ENCODE data around the gene LCLAT1. TPM values are rescaled to one million over a fixed set of nuclear protein-coding genes. Genes with fewer than 3 reads are reported as not detected.

LCLAT1 gene
- total RNA-seq, 1 donor from 2014 or later, result 29.3 TPM

GRCh38 chr2:30673127-30673526 lies 226.1 kb downstream of the LCLAT1 start:
- peaks cover 6% of the 10 kb centered on the region for H3K36me3 Mint-ChIP-seq (ENCODE audit: insufficient read depth)
- no peaks in the 10 kb centered on the region for H3K27me3 Mint-ChIP-seq
- no peak for DNase-seq (ENCODE audit: low spot score, unreplicated experiment)
- no peak overlapping the region for H3K4me3 Mint-ChIP-seq (ENCODE audit: low read depth)
- no peak overlapping the region for H3K27ac Mint-ChIP-seq
- TF ChIP-seq CTCF (IDR thresholded peaks at IDR 0.05; ENCODE audit: unreplicated experiment), result no peak
- H3K4me1 Mint-ChIP-seq (ENCODE audit: low read depth), result no peaks in the 10 kb centered on the region
- H3K9me3 Mint-ChIP-seq (ENCODE audit: low read depth), result peaks cover 25% of the 10 kb centered on the region

GRCh38 chr2:30675758-30676157 lies 228.7 kb downstream of the LCLAT1 start:
- Mint-ChIP-seq H3K27ac (no peak overlapping the region), H3K4me1 (ENCODE audit: low read depth) (peaks cover 1% of the 10 kb centered on the region), H3K4me3 (ENCODE audit: low read depth) (no peak overlapping the region), H3K27me3 (peaks cover 5% of the 10 kb centered on the region), H3K36me3 (ENCODE audit: insufficient read depth) (no peaks in the 10 kb centered on the region), H3K9me3 (ENCODE audit: low read depth) (peaks cover 4% of the 10 kb centered on the region)
- no peak for TF ChIP-seq CTCF (IDR thresholded peaks at IDR 0.05; ENCODE audit: unreplicated experiment)
- no peak for DNase-seq (ENCODE audit: low spot score, unreplicated experiment)

GRCh38 chr2:30677231-30677630 lies 230.2 kb downstream of the LCLAT1 start:
- no peak overlapping the region for H3K27ac Mint-ChIP-seq
- H3K27me3 Mint-ChIP-seq, result peaks cover 5% of the 10 kb centered on the region
- DNase-seq (ENCODE audit: low spot score, unreplicated experiment), result no peak
- peaks cover 1% of the 10 kb centered on the region for H3K4me1 Mint-ChIP-seq (ENCODE audit: low read depth)
- TF ChIP-seq CTCF (IDR thresholded peaks at IDR 0.05; ENCODE audit: unreplicated experiment), result no peak
- no peak overlapping the region for H3K4me3 Mint-ChIP-seq (ENCODE audit: low read depth)
- peaks cover 1% of the 10 kb centered on the region for H3K9me3 Mint-ChIP-seq (ENCODE audit: low read depth)
- no peaks in the 10 kb centered on the region for H3K36me3 Mint-ChIP-seq (ENCODE audit: insufficient read depth)

GRCh38 chr2:30677861-30678385 lies 230.9 kb downstream of the LCLAT1 start:
- H3K4me3 Mint-ChIP-seq (ENCODE audit: low read depth), result no peak overlapping the region
- H3K27ac Mint-ChIP-seq, result peak overlapping the region; percentile 14
- peaks cover 5% of the 10 kb centered on the region for H3K27me3 Mint-ChIP-seq
- DNase-seq (ENCODE audit: low spot score, unreplicated experiment), result no peak
- H3K4me1 Mint-ChIP-seq (ENCODE audit: low read depth), result peaks cover 1% of the 10 kb centered on the region
- H3K9me3 Mint-ChIP-seq (ENCODE audit: low read depth), result no peaks in the 10 kb centered on the region
- TF ChIP-seq CTCF (IDR thresholded peaks at IDR 0.05; ENCODE audit: unreplicated experiment), result no peak
- no peaks in the 10 kb centered on the region for H3K36me3 Mint-ChIP-seq (ENCODE audit: insufficient read depth)

GRCh38 chr2:30678410-30679137 lies 231.5 kb downstream of the LCLAT1 start:
- no peak overlapping the region for H3K27ac Mint-ChIP-seq
- no peaks in the 10 kb centered on the region for H3K36me3 Mint-ChIP-seq (ENCODE audit: insufficient read depth)
- TF ChIP-seq CTCF (IDR thresholded peaks at IDR 0.05; ENCODE audit: unreplicated experiment), result no peak

More at GRCh38 chr2:30678410-30679137, 231.5 kb downstream of the LCLAT1 start:
- H3K4me3 Mint-ChIP-seq (ENCODE audit: low read depth), result no peak overlapping the region
- H3K27me3 Mint-ChIP-seq, result peaks cover 8% of the 10 kb centered on the region
- peaks cover 1% of the 10 kb centered on the region for H3K4me1 Mint-ChIP-seq (ENCODE audit: low read depth)
- H3K9me3 Mint-ChIP-seq (ENCODE audit: low read depth), result no peaks in the 10 kb centered on the region
- DNase-seq (ENCODE audit: low spot score, unreplicated experiment), result no peak

Data from progenitor cell of endocrine pancreas (in vitro differentiated cells).